GM21423 (cell line): ENCODE measurements around the gene SMIM23.
"Not testable (repeated sequence)": the region's sequence is repeated elsewhere in the genome, so short reads cannot be mapped to it uniquely, and the experiment has no call there.

ENCODE experiments used
- ATAC-seq: cut with Tn5 transposase; IDR thresholded peaks from one replicate; pipeline ENCODE4 v1.9.1; 2021; ENCODE audit warnings: mild to moderate bottlenecking, moderate library complexity; ENCODE audit not compliant: unreplicated experiment

Gene SMIM23

DNA sequence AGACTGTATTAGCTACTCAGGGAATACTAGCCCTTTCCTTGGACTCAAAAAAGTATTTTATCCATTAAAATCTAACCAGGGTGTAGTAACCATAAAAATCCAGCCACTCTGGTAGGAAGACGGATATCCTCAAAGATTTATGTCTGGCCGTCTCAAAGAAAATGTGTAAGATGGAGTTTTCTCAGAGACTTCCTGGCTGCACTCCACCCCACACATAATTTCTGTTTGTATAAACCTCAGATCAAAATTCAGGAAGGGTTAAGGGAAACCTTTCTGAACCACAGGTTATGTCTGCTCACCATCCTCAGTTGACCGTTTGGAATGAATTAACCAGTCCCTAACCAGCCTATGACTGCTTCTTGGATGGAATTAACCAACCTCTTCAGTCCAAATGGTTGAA lies 13.8 kb upstream of the SMIM23 start:
- no peak for ATAC-seq

DNA sequence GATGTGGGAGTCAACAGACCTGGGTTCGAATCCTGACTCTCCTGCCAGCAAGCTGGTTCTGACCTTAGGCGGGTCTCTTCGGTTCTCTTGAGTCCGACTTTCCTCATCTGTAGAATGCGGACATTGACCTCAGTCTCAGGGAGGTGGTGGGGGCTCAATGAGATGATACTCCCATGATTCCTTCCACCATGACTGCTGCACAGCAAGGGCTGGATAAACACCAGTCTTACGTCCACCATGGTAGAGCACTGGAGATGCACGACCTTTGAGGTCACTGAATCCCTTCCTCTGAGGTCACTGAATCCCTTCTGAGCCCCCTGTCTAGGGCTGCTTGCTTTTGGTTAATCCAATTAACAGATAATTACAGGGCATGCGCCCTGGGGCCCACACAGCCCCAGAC lies 12.5 kb upstream of the SMIM23 start:
- ATAC-seq: no peak

DNA sequence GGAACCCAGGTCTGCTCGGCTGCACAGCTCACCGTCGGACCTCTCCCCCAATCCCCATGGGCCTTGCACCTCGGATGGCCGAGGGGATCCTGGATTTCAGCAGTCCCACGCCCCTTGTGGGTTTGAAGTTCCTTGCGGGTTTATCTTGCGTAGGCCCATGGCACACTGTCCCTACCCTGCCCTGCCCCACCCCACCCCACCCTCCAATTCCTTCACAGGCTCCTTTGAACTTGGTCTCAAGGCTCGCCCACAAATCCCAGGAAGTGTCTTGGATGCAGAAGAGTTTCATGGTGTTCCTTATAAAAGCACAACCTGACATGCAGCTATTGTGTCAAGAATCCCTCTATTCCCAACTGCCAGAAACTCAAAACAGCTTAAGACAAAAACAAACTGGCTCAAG lies 11.2 kb upstream of the SMIM23 start:
- no peak for ATAC-seq

- no peak for ATAC-seq
Observed at GRCh38 chr5:171776213-171776612, 9.4 kb upstream of the SMIM23 start.

- ATAC-seq: no peak
Observed at GRCh38 chr5:171776770-171777759, 8.6 kb upstream of the SMIM23 start.

GRCh38 chr5:171781744-171782143 lies 3.9 kb upstream of the SMIM23 start:
- ATAC-seq: not testable (repeated sequence)

DNA sequence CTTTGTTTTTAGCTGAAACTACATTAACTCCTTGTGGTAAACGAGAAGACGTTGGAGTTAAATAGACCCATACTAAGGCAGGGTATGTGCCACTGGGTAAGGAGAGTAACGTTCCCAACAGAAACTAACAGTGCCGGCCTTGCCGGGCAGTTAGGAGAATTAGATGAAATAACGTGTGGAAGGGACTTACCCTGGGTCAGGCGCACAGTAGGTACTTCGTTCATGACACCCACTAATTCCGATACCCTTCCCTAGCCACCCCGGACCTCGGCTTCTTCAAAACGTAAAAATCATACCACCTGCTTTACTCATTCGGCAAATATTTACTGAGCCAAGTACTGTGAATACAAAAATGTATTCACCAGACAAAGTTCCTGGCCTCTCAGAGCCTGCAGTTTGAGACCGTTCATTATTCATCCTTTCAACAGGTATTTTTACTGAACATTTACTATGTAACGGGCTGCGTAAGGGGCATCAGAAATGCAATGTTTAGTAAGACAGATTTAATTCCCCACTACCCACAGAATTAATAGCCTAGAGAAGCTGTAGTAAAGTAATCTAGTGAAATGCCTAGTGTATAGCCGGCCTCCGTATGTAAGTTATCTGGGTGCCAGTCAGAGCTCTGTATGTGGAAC lies 3.2 kb upstream of the SMIM23 start:
- ATAC-seq: no peak

DNA sequence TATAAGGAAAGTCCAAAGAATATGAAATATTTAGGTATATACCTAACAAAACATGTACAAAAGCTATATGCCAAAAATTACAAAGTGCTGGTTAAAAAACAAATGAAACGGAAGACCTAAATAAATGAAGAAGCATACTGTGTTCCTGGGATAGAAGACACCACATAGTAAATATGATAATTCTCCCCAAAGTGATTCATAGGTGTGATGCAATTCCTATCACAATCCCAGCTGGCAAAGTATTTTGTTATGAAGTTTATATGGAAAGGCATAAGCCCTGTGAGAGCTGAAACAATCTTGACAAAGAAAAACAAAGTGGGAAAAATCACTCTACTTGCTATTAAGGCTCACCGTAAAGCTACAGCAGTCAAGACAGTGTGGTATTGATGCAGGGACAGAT lies 2.6 kb upstream of the SMIM23 start:
- ATAC-seq: no peak

GRCh38 chr5:171789353-171789752 lies 3.7 kb downstream of the SMIM23 start:
- ATAC-seq: no peak

- no peak for ATAC-seq
Observed at GRCh38 chr5:171790408-171790807, 4.8 kb downstream of the SMIM23 start.

DNA sequence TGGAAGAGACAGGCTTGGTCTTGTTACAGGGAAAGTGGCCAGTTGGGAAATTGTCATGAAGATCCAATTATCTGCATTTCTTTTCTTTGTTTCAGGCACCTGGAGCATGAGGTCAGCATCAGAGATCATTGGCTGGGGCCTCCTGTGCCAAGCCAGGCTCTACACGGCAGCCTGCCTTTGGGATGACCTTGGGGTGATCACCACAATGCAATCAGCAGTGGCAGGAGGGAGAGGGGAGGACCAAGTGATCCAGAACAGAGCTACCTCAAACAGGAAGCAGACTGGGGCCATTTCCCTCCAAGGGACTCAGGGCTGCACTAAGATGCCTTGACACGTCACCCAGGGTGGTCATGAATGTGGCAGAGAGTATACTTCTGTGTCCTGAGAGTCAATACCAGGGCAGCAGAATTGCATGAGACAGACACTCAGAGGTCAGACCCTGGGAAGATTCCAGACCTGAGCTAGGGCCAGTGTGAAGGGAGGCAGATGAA lies 8.9 kb downstream of the SMIM23 start:
- ATAC-seq: no peak

GRCh38 chr5:171795381-171795780 lies 9.8 kb downstream of the SMIM23 start:
- ATAC-seq: no peak

- ATAC-seq: no peak
Observed at GRCh38 chr5:171796436-171796835, 10.8 kb downstream of the SMIM23 start.

GRCh38 chr5:171797543-171797942 lies 11.9 kb downstream of the SMIM23 start:
- ATAC-seq: no peak

DNA sequence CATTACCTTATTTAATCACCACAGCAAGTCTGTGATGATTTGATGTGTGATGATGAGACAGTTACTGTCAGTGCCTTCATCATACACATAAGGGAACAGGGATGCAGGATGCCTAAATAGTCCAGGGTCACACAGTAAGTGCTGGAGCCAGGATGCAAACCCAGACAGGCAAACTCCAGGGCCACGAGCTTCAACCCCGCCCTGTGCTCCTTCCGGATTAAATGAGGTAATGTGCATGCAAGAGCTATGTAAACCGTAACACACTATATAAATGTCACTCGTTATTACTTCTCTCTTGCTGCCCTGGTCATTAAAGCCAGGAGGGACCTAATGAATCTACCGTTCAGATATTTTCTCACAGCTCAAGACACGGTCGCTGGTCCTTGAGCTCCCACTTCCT lies 12.8 kb downstream of the SMIM23 start:
- ATAC-seq: no peak

- ATAC-seq: no peak
Observed at GRCh38 chr5:171801839-171802238, 16.2 kb downstream of the SMIM23 start.

DNA sequence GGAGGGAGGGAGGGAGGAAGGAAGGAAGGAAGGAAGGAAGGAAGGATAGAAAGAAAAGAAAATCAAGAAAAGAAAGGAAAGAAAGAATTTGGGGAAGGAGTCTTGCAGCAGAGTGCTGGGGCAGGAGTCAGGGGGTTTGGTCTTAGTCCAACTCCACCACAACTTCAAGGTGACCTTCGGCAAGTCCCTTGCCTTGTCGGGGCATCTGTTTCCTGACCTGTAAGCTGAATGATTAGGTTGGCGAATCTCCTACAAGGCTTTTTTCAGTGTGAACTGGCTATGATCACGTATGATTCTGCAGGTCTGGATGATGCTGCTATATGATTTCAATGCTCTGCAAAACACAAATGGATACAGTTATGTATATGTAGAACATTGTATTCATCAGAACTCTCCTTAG lies 20.1 kb downstream of the SMIM23 start:
- ATAC-seq: no peak

GRCh38 chr5:171806976-171807747 lies 21.5 kb downstream of the SMIM23 start:
- no peak for ATAC-seq

DNA sequence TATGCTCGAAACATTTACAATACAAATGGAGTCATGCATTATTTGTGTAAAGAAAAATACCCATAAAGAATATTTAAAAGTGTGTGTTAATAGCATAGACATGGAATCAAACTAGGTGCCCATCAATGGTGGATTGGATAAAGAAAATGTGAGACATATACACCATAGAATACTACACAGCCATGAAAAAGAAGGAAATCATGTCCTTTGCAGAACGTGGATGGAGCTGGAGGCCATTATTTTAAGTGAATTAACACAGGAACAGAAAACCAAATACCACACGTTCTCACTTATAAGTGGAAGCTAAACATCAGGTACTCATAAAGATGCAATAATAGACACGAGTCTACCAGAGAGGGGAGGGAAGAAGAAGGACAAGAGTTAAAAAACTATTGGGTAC lies 22.8 kb downstream of the SMIM23 start:
- no peak for ATAC-seq

GRCh38 chr5:171808951-171809350 lies 23.3 kb downstream of the SMIM23 start:
- ATAC-seq: no peak

GRCh38 chr5:171810227-171810626 lies 24.6 kb downstream of the SMIM23 start:
- ATAC-seq: no peak
